GM23338 (cell line): ENCODE measurements around the gene DCT. TPM values are rescaled to one million over a fixed set of nuclear protein-coding genes. Genes with fewer than 3 reads are reported as not detected.

ENCODE experiments used
- ATAC-seq: fragments of 200-7000 bp; cut with Tn5 transposase; 3 replicates; pipeline ENCODE4 v1.9.1; 2020
- DNase-seq: peaks from one replicate; pipeline ENCODE4 v3.0.0-alpha.2; 2015; ENCODE audit warnings: low spot score
- H2AFZ ChIP-seq: fragments of 200-600 bp; sonication (generic); 2 replicates; pipeline ENCODE4 v1.8.0; 2016; ENCODE audit warnings: antibody characterized with exemption, mild to moderate bottlenecking, moderate library complexity
- H3F3A ChIP-seq: fragments of 200-600 bp; sonication (generic); replicated peaks from 2 replicates; pipeline ENCODE4 v1.8.0; 2017; ENCODE audit warnings: antibody characterized with exemption, mixed run types, low read depth
- H3K27ac ChIP-seq: fragments of 200-600 bp; sonication (generic); 2 replicates; pipeline ENCODE4 v1.6.1; 2016; ENCODE audit warnings: low read depth
- H3K27me3 ChIP-seq: fragments of 200-600 bp; sonication (generic); 2 replicates; pipeline ENCODE4 v1.8.0; 2016; ENCODE audit warnings: mild to moderate bottlenecking, mixed run types, moderate library complexity; ENCODE audit not compliant: insufficient read depth
- H3K36me3 ChIP-seq: fragments of 200-600 bp; sonication (generic); 2 replicates; pipeline ENCODE4 v1.8.0; 2016; ENCODE audit warnings: mild to moderate bottlenecking; ENCODE audit not compliant: insufficient read depth
- H3K4me1 ChIP-seq: fragments of 200-600 bp; sonication (generic); 2 replicates; pipeline ENCODE4 v1.8.0; 2016; ENCODE audit warnings: mild to moderate bottlenecking, moderate library complexity; ENCODE audit not compliant: insufficient read depth
- H3K4me2 ChIP-seq: fragments of 200-600 bp; sonication (generic); 2 replicates; pipeline ENCODE4 v1.7.1; 2017; ENCODE audit warnings: mixed run types
- H3K4me3 ChIP-seq: fragments of 200-600 bp; sonication (generic); 2 replicates; pipeline ENCODE4 v1.6.1; 2016; ENCODE audit warnings: mixed run types
- H3K79me2 ChIP-seq: fragments of 200-600 bp; sonication (generic); replicated peaks from 2 replicates; pipeline ENCODE4 v1.8.0; 2017; ENCODE audit warnings: mild to moderate bottlenecking; ENCODE audit not compliant: insufficient read depth
- H3K9me2 ChIP-seq: fragments of 200-600 bp; sonication (generic); 2 replicates; pipeline ENCODE4 v1.8.0; 2017; ENCODE audit not compliant: insufficient read depth
- H4K20me1 ChIP-seq: fragments of 200-600 bp; sonication (generic); replicated peaks from 2 replicates; pipeline ENCODE4 v1.8.0; 2017; ENCODE audit warnings: mild to moderate bottlenecking; ENCODE audit not compliant: insufficient read depth
- H3K27ac Mint-ChIP-seq: 2 replicates; pipeline ENCODE4 v1.8.0; 2020; ENCODE audit warnings: inconsistent platforms, mild to moderate bottlenecking, moderate library complexity, mixed read lengths
- H3K27me3 Mint-ChIP-seq: 3 replicates; pipeline ENCODE4 v1.8.0; 2022; ENCODE audit warnings: low read depth, mild to moderate bottlenecking, moderate library complexity, mixed read lengths, inconsistent platforms; ENCODE audit not compliant: insufficient read depth, poor library complexity
- H3K36me3 Mint-ChIP-seq: 3 replicates; pipeline ENCODE4 v1.8.0; 2021; ENCODE audit warnings: low read depth, mild to moderate bottlenecking, inconsistent platforms, moderate library complexity, mixed read lengths
- H3K4me1 Mint-ChIP-seq: 3 replicates; pipeline ENCODE4 v1.8.0; 2020; ENCODE audit warnings: mild to moderate bottlenecking, inconsistent platforms, mixed read lengths
- H3K4me3 Mint-ChIP-seq: 3 replicates; pipeline ENCODE4 v1.8.0; 2021; ENCODE audit warnings: moderate library complexity, mild to moderate bottlenecking, inconsistent platforms, mixed read lengths
- H3K9me3 Mint-ChIP-seq: 3 replicates; pipeline ENCODE4 v1.8.0; 2020; ENCODE audit warnings: moderate library complexity, mild to moderate bottlenecking, inconsistent platforms, mixed read lengths
- CREB1 ChIP-seq: fragments of 250-450 bp; sonication (Bioruptor Pico); IDR thresholded peaks from 2 replicates; pipeline ENCODE4 v1.5.0; 2020; ENCODE audit warnings: low read depth, mild to moderate bottlenecking, moderate library complexity
- EZH2 ChIP-seq: fragments of 200-600 bp; sonication (generic); IDR thresholded peaks from one replicate; pipeline ENCODE4 v1.8.0; 2017; ENCODE audit warnings: antibody characterized with exemption, mild to moderate bottlenecking, low read depth; ENCODE audit not compliant: unreplicated experiment
- JUNB ChIP-seq: IDR thresholded peaks from one replicate; pipeline ENCODE4 v1.6.1; 2016; ENCODE audit warnings: antibody characterized with exemption; ENCODE audit not compliant: unreplicated experiment
- NANOG ChIP-seq: IDR thresholded peaks from 2 replicates; pipeline ENCODE4 v1.6.1; 2016; ENCODE audit warnings: antibody characterized with exemption, borderline replicate concordance
- POLR2AphosphoS5 ChIP-seq: IDR thresholded peaks from 2 replicates; pipeline ENCODE4 v1.6.1; 2016; ENCODE audit warnings: antibody characterized with exemption, low read depth
- STAT1 ChIP-seq: IDR thresholded peaks from one replicate; pipeline ENCODE4 v1.6.1; 2016; ENCODE audit warnings: antibody characterized with exemption; ENCODE audit not compliant: unreplicated experiment
- ZNF114 ChIP-seq: fragments of 250-450 bp; sonication (Bioruptor Pico); IDR thresholded peaks from 2 replicates; pipeline ENCODE4 v1.5.0; 2020; ENCODE audit warnings: mild to moderate bottlenecking, moderate library complexity
- ZNF331 ChIP-seq: fragments of 250-450 bp; sonication (Bioruptor Pico); IDR thresholded peaks from 2 replicates; pipeline ENCODE4 v1.5.0; 2020; ENCODE audit warnings: low read depth, mild to moderate bottlenecking, moderate library complexity
- ZNF462 ChIP-seq: fragments of 250-450 bp; sonication (Bioruptor Pico); IDR thresholded peaks from 2 replicates; pipeline ENCODE4 v1.5.0; 2020; ENCODE audit warnings: mild to moderate bottlenecking, moderate library complexity
- polyA plus RNA-seq: library from polyadenylated mRNA; unstranded; fragments of >200 nt; fragmentation: Nextera tagmentation; extraction: Ambion mirVana; gene quantifications from 2 replicates; pipeline ENCODE4 v1.2.1, GENCODE V29; 2016
- total RNA-seq: library from RNA; depleted of rRNA; stranded (reverse); fragments of >200 nt; shearing (Covaris generic); gene quantifications from 2 replicates; pipeline ENCODE4 v1.2.3, GENCODE V29; 2014
- TF ChIP-seq, protein P1 (sequence below): IDR thresholded peaks from one replicate; pipeline ENCODE4 v1.6.1; 2018; ENCODE audit warnings: antibody characterized with exemption; ENCODE audit not compliant: unreplicated experiment
- TF ChIP-seq, protein P2 (sequence below): IDR thresholded peaks from 2 replicates; pipeline ENCODE4 v1.6.1; 2016; ENCODE audit warnings: antibody characterized with exemption
- TF ChIP-seq, protein P3 (sequence below), 2 experiments: fragments of 200-600 bp in 1 of 2; sonication (generic) in 1 of 2; conservative IDR thresholded peaks; 2 replicates each; pipeline versions ENCODE4 v1.5.1 to v1.6.1; 2016 to 2017; ENCODE audit warnings: antibody characterized with exemption in 2 of 2, low read depth in 2 of 2, mild to moderate bottlenecking in 2 of 2, moderate library complexity in 1 of 2

DCT gene
- total and polyA plus RNA-seq, 2 experiments from 2014 or later, result 0.14 TPM; not detected in 1

DNA sequence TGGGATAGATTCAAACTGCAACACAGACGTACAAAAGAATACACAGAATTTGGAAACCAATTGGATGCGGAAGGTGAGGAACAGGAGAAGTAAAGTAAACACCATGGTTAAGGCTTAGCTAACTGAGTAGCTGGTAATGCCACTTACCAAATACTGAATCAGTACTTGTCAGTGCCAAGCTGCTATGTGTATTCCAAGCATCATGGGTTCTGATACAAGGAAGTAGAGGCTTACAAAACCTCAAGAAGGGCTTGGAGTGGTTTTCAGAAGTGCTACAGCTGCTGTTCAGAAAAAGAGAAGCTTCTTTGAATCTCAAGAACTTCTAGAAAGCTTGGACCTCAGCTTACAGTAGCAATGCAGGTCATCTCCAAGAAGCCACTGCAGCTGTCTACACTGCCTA is 35.9 kb upstream of the DCT start:
- Mint-ChIP-seq H3K36me3 (no peaks in the 10 kb centered on the region; the same call in 2 of the 3 replicates), H3K9me3 (peaks cover 8% of the 10 kb centered on the region), H3K4me3 (no peak overlapping the region), H3K4me1 (peaks cover 4% of the 10 kb centered on the region), H3K27ac (no peak overlapping the region), H3K27me3 (peaks cover 3% of the 10 kb centered on the region)
- H3K36me3 ChIP-seq, result no peaks in the 10 kb centered on the region
- ATAC-seq (no peak), DNase-seq (no peak)
- H3K27me3 ChIP-seq, result no peaks in the 10 kb centered on the region
- H3K4me2 ChIP-seq, result no peak overlapping the region
- no peak overlapping the region for H3K4me3 ChIP-seq
- TF ChIP-seq ZNF114 (CRISPR knock-in tag) (no peak), STAT1 (no peak), ZNF331 (CRISPR knock-in tag) (no peak), ZNF462 (CRISPR knock-in tag) (no peak), JUNB (no peak), CREB1 (no peak), NANOG (no peak), POLR2AphosphoS5 (no peak), EZH2 (no peak)
- TF ChIP-seq, protein P1, sequence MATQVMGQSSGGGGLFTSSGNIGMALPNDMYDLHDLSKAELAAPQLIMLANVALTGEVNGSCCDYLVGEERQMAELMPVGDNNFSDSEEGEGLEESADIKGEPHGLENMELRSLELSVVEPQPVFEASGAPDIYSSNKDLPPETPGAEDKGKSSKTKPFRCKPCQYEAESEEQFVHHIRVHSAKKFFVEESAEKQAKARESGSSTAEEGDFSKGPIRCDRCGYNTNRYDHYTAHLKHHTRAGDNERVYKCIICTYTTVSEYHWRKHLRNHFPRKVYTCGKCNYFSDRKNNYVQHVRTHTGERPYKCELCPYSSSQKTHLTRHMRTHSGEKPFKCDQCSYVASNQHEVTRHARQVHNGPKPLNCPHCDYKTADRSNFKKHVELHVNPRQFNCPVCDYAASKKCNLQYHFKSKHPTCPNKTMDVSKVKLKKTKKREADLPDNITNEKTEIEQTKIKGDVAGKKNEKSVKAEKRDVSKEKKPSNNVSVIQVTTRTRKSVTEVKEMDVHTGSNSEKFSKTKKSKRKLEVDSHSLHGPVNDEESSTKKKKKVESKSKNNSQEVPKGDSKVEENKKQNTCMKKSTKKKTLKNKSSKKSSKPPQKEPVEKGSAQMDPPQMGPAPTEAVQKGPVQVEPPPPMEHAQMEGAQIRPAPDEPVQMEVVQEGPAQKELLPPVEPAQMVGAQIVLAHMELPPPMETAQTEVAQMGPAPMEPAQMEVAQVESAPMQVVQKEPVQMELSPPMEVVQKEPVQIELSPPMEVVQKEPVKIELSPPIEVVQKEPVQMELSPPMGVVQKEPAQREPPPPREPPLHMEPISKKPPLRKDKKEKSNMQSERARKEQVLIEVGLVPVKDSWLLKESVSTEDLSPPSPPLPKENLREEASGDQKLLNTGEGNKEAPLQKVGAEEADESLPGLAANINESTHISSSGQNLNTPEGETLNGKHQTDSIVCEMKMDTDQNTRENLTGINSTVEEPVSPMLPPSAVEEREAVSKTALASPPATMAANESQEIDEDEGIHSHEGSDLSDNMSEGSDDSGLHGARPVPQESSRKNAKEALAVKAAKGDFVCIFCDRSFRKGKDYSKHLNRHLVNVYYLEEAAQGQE, result no peak
- TF ChIP-seq, protein P2, sequence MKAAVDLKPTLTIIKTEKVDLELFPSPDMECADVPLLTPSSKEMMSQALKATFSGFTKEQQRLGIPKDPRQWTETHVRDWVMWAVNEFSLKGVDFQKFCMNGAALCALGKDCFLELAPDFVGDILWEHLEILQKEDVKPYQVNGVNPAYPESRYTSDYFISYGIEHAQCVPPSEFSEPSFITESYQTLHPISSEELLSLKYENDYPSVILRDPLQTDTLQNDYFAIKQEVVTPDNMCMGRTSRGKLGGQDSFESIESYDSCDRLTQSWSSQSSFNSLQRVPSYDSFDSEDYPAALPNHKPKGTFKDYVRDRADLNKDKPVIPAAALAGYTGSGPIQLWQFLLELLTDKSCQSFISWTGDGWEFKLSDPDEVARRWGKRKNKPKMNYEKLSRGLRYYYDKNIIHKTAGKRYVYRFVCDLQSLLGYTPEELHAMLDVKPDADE, result no peak
- TF ChIP-seq, protein P3, sequence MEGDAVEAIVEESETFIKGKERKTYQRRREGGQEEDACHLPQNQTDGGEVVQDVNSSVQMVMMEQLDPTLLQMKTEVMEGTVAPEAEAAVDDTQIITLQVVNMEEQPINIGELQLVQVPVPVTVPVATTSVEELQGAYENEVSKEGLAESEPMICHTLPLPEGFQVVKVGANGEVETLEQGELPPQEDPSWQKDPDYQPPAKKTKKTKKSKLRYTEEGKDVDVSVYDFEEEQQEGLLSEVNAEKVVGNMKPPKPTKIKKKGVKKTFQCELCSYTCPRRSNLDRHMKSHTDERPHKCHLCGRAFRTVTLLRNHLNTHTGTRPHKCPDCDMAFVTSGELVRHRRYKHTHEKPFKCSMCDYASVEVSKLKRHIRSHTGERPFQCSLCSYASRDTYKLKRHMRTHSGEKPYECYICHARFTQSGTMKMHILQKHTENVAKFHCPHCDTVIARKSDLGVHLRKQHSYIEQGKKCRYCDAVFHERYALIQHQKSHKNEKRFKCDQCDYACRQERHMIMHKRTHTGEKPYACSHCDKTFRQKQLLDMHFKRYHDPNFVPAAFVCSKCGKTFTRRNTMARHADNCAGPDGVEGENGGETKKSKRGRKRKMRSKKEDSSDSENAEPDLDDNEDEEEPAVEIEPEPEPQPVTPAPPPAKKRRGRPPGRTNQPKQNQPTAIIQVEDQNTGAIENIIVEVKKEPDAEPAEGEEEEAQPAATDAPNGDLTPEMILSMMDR (conservative IDR thresholded peaks at IDR 0.05; ENCODE audit: low read depth in 2 of 2), result no peak
- H3F3A ChIP-seq, result no peaks in the 10 kb centered on the region
- H3K79me2 ChIP-seq, result no peaks in the 10 kb centered on the region
- H2AFZ ChIP-seq, result no peak overlapping the region
- H4K20me1 ChIP-seq, result no peaks in the 10 kb centered on the region
- no peaks in the 10 kb centered on the region for H3K4me1 ChIP-seq
- 0 out of 2 replicates have a peak, but pooled peaks cover 6% of the 10 kb centered on the region for H3K9me2 ChIP-seq
- H3K27ac ChIP-seq, result no peak overlapping the region
